Inflammatory macrophage (primary cell): ENCODE measurements around the gene SRP68.

Experiments used
- DNase-seq, 2 donors: peaks; one replicate each; pipeline ENCODE4 v3.0.0-alpha.2; 2020 to 2022

The SRP68 gene

GRCh38 chr17:76089680-76090516 is 17.6 kb upstream of the SRP68 start:
- no peak for DNase-seq

GRCh38 chr17:76088868-76089576 is 16.7 kb upstream of the SRP68 start:
- DNase-seq, result no peak

- no peak for DNase-seq
These were observed 15.9 kb upstream of the SRP68 start for GRCh38 chr17:76088041-76088867.

GRCh38 chr17:76087531-76087930 is 15.2 kb upstream of the SRP68 start:
- DNase-seq, result no peak

- no peak for DNase-seq
These were observed 14.1 kb upstream of the SRP68 start for GRCh38 chr17:76086384-76086783.

GRCh38 chr17:76085731-76086366 is 13.5 kb upstream of the SRP68 start:
- DNase-seq, result no peak

- no peak for DNase-seq
These were observed 12.9 kb upstream of the SRP68 start for GRCh38 chr17:76085066-76085730.

GRCh38 chr17:76083536-76084182 is 11.3 kb upstream of the SRP68 start:
- no peak for DNase-seq

GRCh38 chr17:76082326-76083251 is 10.3 kb upstream of the SRP68 start:
- no peak for DNase-seq

- DNase-seq, result no peak
These were observed 9.2 kb upstream of the SRP68 start for GRCh38 chr17:76081295-76082210.

GRCh38 chr17:76080768-76081287 is 8.5 kb upstream of the SRP68 start:
- DNase-seq, result no peak

- no peak for DNase-seq
These were observed 7.8 kb upstream of the SRP68 start for GRCh38 chr17:76079956-76080767.

GRCh38 chr17:76079535-76079955 is 7.2 kb upstream of the SRP68 start:
- no peak for DNase-seq

GRCh38 chr17:76078860-76079534 is 6.7 kb upstream of the SRP68 start, which contains the start of gene ZACN:
ZACN (plus strand) TSS chr17:76079182; CDS start chr17:76079265, 83 bp downstream.
- DNase-seq, result no peak

GRCh38 chr17:76078370-76078769 is 6.1 kb upstream of the SRP68 start:
- peak in 1 of 2 donors; percentile 12 for DNase-seq

GRCh38 chr17:76077584-76078110 is 5.3 kb upstream of the SRP68 start:
- no peak for DNase-seq
